Measurements from ENCODE around the gene PNMA6E. TPM values are rescaled to one million over a fixed set of nuclear protein-coding genes. Genes with fewer than 3 reads are reported as not detected.
A peak's percentile ranks its signal among the peaks of the same experiment; 100 is the strongest.

Gene PNMA6E
- total RNA-seq, 1 donor from 2014 or later: not detected

DNA sequence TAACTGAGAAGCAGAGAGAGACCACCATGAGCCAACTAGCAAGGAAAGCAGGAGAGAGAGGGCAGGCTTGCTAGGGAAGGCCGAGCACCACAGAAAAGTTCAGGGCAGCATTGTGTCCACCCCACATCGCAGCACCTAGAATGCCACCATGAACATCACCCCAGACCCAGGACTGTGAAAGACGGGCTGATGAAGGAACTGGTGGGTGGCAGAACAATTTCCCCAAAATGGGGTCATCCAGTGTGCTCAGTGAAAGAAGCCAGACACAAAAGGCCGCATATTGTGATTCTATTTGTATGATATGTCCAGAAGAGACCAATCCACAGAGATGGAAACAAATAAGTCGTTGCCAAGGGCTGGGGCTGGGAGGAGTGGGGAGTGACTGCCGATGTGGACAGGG lies 16.8 kb downstream of the PNMA6E start:
- TF ChIP-seq, protein P1, sequence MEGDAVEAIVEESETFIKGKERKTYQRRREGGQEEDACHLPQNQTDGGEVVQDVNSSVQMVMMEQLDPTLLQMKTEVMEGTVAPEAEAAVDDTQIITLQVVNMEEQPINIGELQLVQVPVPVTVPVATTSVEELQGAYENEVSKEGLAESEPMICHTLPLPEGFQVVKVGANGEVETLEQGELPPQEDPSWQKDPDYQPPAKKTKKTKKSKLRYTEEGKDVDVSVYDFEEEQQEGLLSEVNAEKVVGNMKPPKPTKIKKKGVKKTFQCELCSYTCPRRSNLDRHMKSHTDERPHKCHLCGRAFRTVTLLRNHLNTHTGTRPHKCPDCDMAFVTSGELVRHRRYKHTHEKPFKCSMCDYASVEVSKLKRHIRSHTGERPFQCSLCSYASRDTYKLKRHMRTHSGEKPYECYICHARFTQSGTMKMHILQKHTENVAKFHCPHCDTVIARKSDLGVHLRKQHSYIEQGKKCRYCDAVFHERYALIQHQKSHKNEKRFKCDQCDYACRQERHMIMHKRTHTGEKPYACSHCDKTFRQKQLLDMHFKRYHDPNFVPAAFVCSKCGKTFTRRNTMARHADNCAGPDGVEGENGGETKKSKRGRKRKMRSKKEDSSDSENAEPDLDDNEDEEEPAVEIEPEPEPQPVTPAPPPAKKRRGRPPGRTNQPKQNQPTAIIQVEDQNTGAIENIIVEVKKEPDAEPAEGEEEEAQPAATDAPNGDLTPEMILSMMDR (IDR thresholded peaks at IDR 0.05): no peak
- Mint-ChIP-seq H3K4me1 (ENCODE audit: unreplicated experiment) (no peaks in the 10 kb centered on the region), H3K27ac (ENCODE audit: unreplicated experiment) (no peak overlapping the region), H3K4me3 (ENCODE audit: unreplicated experiment) (no peak overlapping the region), H3K36me3 (ENCODE audit: unreplicated experiment) (no peaks in the 10 kb centered on the region), H3K9me3 (ENCODE audit: unreplicated experiment) (no peaks in the 10 kb centered on the region), H3K27me3 (ENCODE audit: unreplicated experiment) (peaks cover 3% of the 10 kb centered on the region)
- peak; percentile 62 for DNase-seq (ENCODE audit: extremely low spot score, unreplicated experiment)

DNA sequence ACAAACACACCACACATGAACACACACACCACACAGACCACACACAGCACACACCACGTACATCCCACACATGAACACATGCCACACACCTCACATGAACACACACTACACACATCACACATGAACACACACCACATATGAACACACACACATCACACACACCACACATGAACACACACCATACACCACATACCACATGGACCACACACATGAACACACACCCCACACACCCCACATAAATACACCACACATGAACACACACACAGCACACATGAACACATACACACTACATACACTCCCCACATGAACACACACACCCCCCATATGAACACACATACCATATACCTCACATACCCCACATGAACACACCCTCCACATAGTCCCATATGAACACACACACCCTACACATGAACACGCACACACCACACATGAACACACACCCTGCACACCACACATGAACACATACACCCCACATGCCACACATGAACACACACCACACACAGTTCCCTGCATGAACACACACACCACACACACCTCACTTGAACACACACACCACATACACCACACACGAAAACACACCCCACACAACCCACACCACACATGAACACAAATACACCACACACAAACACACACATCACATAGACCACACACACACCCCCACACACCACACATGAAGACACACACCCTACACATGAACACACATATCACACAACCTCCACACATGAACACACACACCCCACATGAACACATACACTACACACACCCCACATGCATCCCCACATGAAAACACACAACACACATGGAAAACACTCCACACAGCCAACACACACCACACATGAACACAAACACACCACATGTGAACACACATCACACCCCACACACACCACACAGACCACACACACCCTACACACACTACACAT lies 18.3 kb downstream of the PNMA6E start:
- Mint-ChIP-seq H3K4me1 (ENCODE audit: unreplicated experiment) (no peaks in the 10 kb centered on the region), H3K36me3 (ENCODE audit: unreplicated experiment) (no peaks in the 10 kb centered on the region), H3K9me3 (ENCODE audit: unreplicated experiment) (no peaks in the 10 kb centered on the region), H3K27ac (ENCODE audit: unreplicated experiment) (no peak overlapping the region), H3K27me3 (ENCODE audit: unreplicated experiment) (peaks cover 3% of the 10 kb centered on the region), H3K4me3 (ENCODE audit: unreplicated experiment) (no peak overlapping the region)
- no peak for DNase-seq (ENCODE audit: extremely low spot score, unreplicated experiment)
- TF ChIP-seq, protein P1 (IDR thresholded peaks at IDR 0.05): no peak

DNA sequence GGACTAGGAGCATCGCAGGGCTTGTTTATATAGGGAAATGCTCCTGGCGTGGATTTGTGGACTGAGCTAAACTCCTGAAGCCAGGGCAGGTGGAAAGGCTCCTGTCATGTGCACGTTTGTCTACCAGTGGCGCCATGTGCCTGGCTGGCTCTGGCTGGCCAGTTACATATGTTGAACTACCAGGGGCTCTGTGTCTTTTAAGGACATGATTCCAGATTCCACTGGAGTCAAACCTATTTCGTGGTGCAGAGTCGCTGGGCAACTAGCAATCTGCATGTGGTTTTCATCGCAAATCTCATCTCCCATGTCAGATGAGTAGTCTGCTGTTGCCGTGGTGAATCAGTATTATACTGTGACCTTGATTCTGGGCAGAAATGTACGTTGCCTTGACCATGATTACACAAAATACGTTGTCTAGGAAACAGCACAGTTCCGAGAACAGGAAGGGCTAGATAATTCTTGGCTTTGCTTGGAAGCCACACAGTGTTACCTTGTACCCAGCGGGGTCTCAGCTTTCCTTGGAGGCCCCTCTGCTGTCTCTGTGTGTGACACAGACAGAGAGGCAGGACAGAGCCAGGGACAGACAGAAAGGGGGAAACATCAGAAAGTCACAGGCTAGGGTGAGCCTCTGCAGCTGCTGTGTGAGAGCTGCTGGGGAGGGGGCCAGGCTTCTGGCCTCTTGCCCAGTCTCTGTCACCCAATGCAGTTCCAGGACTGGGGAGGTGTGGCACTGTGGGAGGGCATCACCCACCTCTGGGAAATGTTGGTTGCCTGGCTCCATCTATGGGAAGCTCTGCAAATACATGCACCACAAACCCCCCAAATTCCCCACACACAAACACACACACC lies 19.2 kb downstream of the PNMA6E start:
- Mint-ChIP-seq H3K4me3 (ENCODE audit: unreplicated experiment) (no peak overlapping the region), H3K27ac (ENCODE audit: unreplicated experiment) (no peak overlapping the region), H3K4me1 (ENCODE audit: unreplicated experiment) (no peaks in the 10 kb centered on the region), H3K9me3 (ENCODE audit: unreplicated experiment) (peaks cover 6% of the 10 kb centered on the region), H3K36me3 (ENCODE audit: unreplicated experiment) (no peaks in the 10 kb centered on the region), H3K27me3 (ENCODE audit: unreplicated experiment) (no peaks in the 10 kb centered on the region)
- DNase-seq (ENCODE audit: extremely low spot score, unreplicated experiment): peak; percentile 85
- TF ChIP-seq, protein P1 (IDR thresholded peaks at IDR 0.05): peak; percentile 30

DNA sequence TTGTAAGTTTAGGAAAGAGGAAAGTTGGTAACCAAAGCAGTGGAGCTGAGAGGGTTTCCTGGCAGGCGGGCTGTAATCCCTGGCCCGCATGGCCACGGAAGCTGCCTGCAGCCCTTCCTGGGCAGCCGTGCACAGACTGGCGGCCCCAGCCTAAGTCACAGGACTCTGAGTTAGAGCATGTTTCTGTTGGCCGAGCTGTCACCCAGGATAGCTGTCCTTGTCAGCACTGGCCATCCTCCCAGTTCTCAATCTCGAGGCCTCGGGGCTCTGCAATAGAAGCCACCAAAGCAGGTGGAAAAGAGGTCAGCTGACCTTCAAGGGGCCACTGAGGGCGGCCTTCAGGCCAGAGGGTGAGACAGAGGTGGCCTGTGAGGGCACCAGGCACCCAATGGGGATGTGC lies 20.5 kb downstream of the PNMA6E start:
- peaks cover 11% of the 10 kb centered on the region for H3K9me3 Mint-ChIP-seq (ENCODE audit: unreplicated experiment)
- H3K27me3 Mint-ChIP-seq (ENCODE audit: unreplicated experiment): no peaks in the 10 kb centered on the region
- no peaks in the 10 kb centered on the region for H3K4me1 Mint-ChIP-seq (ENCODE audit: unreplicated experiment)
- no peak overlapping the region for H3K27ac Mint-ChIP-seq (ENCODE audit: unreplicated experiment)
- DNase-seq (ENCODE audit: extremely low spot score, unreplicated experiment): peak; percentile 74
- TF ChIP-seq, protein P1 (IDR thresholded peaks at IDR 0.05): no peak
- no peak overlapping the region for H3K4me3 Mint-ChIP-seq (ENCODE audit: unreplicated experiment)
- no peaks in the 10 kb centered on the region for H3K36me3 Mint-ChIP-seq (ENCODE audit: unreplicated experiment)
